Measurements from ENCODE around the gene BABAM2.

The BABAM2 gene

GRCh38 chr2:28277466-28277865, 386.9 kb downstream of the BABAM2 start:
- DNase-seq (ENCODE audit: low read depth in 2 of 2) = no peak

GRCh38 chr2:28279371-28279770, 388.8 kb downstream of the BABAM2 start:
- no peak for DNase-seq (ENCODE audit: low read depth in 2 of 2)

GRCh38 chr2:28280619-28281018, 390.1 kb downstream of the BABAM2 start:
- no peak for DNase-seq (ENCODE audit: low read depth in 2 of 2)

GRCh38 chr2:28281739-28282138, 391.2 kb downstream of the BABAM2 start:
- no peak for DNase-seq (ENCODE audit: low read depth in 2 of 2)

DNA sequence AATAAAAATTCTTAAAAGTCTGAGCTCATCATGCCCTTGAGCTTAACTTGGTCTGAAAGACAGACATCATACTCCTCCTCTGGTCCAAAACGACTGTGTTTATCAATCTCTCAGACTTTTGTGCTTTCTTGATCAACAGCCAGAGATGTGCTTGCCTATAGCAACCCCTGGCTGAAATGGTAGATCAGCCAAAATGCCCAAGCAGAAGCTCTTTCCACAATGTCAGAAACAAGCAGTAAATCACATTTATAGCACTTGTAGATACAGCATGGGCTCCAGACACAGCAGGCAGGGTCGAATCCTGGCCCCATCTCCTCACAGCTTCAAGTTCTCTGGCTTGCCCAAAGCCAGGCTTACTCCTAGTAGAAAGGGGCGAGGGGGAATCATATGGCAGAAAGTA, 391.7 kb downstream of the BABAM2 start:
- no peak for DNase-seq (ENCODE audit: low read depth in 2 of 2)

GRCh38 chr2:28282861-28283646, 392.5 kb downstream of the BABAM2 start:
- no peak for DNase-seq (ENCODE audit: low read depth in 2 of 2)

GRCh38 chr2:28283861-28284260, 393.3 kb downstream of the BABAM2 start:
- DNase-seq (ENCODE audit: low read depth in 2 of 2) = no peak

- no peak for DNase-seq (ENCODE audit: low read depth in 2 of 2)
Measured at GRCh38 chr2:28286678-28287077, 396.1 kb downstream of the BABAM2 start.

- DNase-seq (ENCODE audit: low read depth in 2 of 2) = no peak
Measured at GRCh38 chr2:28287256-28287915, 396.9 kb downstream of the BABAM2 start.

GRCh38 chr2:28288620-28289019, 398.1 kb downstream of the BABAM2 start:
- no peak for DNase-seq (ENCODE audit: low read depth in 2 of 2)

- no peak for DNase-seq (ENCODE audit: low read depth in 2 of 2)
Measured at GRCh38 chr2:28291811-28292440, 401.4 kb downstream of the BABAM2 start.

- DNase-seq (ENCODE audit: low read depth in 2 of 2) = no peak
Measured at GRCh38 chr2:28292491-28292890, 402.0 kb downstream of the BABAM2 start.

DNA sequence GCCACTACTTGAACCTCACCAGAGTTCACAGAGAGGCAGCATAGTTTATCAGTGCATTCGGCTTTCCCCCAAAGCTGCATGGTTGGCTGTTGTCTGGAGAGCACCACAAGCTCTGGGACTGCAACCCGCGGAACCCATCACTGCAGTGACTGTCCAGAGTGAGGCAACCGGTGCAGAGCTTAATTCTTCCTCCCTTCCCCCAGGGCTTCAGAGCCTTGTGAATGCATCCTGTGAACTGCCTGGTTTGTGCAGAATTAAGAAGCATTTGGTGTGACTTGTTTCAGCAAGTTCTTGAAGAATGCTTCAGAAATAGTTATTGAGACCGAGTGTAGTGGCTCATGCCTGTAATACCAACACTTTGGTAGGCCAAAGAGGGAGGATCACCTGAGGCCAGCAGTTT, 402.9 kb downstream of the BABAM2 start:
- DNase-seq (ENCODE audit: low read depth in 2 of 2) = no peak

GRCh38 chr2:28294451-28294850, 403.9 kb downstream of the BABAM2 start:
- DNase-seq (ENCODE audit: low read depth in 2 of 2) = no peak

DNA sequence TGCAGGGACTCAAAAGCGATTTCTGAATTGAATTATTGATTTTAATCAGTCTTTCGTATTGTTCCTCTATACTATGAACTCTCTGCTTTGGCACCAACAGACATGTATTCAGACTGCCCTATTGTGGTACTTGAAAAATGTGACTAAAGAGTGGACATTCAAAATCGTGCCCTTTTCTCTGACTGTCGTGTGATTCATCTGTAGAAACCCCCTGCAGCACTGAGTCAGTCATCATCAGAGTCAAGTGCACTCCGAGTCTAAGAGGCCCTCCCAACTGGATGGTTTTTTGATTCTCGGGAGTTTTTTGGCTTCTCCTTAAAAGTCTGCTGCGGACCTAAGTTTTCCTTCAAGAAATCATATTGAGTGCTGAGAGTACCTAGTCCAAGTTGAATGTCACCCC, 405.7 kb downstream of the BABAM2 start:
- no peak for DNase-seq (ENCODE audit: low read depth in 2 of 2)

DNA sequence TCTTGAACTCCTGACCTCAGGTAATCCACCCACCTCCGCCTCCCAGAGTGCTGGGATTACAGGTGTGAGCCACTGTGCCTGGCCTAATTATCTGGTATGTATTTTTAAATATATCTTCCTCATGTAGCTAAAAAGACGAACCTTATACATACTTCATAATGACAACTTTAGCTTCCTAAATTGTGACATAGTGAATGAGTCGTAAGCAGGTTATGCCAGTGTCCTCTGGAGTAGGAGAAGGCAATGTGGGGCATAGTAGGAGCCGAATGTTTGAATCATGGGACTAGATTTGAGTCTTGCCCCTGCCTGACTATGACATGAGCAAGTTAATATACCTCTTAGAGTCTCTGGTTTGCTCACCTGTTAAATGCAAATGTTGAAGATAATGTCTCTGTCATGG, 406.4 kb downstream of the BABAM2 start:
- no peak for DNase-seq (ENCODE audit: low read depth in 2 of 2)

- DNase-seq (ENCODE audit: low read depth in 2 of 2) = no peak
Measured at GRCh38 chr2:28297531-28297930, 407.0 kb downstream of the BABAM2 start.

GRCh38 chr2:28298406-28298805, 407.9 kb downstream of the BABAM2 start:
- no peak for DNase-seq (ENCODE audit: low read depth in 2 of 2)

DNA sequence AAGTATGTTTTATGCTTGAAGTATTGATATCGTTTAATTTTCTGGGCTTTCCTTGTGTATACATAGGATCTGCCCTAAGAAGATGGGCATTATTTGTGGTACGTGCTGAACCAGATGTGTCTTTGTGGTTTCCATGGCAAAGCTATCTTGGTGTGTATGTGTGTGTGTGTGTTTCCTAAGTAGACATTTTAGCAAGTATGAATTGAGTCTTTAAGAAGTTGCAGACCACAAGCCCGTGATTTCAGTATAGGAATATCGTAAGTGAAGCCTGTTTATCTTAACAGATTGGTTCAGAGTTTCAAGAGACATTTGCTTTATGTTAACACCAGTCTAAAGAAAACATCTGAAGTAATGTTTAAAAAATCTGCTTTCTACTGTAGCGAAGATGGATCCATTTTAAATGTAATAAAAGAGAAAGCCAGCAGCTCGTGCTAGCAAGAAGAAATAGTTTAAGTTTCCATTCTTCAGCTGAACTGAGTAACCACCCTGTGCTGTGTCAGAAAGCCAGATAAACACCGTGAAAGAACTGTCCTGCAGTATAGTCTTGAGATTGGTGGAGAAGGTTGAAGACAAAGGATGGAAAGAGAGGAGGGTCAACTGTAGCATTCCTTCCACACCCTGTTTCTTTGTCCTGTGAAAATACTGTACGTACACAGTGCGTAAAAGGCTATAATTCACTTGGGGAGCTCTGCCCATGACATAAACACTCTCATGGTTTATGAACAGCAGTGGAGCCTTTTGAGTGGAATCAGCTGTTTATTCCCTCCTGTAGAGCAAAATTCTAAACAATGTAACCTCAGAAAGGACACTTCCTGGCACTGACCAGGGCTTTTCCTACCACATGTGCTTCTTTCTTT, 410.2 kb downstream of the BABAM2 start:
- DNase-seq (ENCODE audit: low read depth in 2 of 2) = no peak

DNA sequence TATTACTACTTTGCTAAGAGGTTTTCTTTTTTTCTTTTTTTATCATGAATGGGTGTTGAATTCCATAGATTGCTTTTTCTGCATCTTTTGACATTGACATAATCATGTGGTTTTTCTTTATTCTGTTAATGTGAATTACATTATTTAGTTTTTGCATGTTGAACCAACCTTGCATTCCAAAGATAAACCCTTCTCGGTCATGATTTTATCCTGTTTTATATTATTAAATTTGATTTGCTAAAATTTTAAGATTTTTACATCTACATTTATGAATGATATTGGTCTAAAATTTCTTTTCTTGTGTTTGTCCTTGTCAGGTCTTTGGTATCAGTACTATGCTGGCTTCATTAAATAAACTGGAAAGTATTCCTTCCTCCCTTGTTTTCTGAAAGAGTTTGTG, 414.7 kb downstream of the BABAM2 start:
- DNase-seq (ENCODE audit: low read depth in 2 of 2) = no peak

DNA sequence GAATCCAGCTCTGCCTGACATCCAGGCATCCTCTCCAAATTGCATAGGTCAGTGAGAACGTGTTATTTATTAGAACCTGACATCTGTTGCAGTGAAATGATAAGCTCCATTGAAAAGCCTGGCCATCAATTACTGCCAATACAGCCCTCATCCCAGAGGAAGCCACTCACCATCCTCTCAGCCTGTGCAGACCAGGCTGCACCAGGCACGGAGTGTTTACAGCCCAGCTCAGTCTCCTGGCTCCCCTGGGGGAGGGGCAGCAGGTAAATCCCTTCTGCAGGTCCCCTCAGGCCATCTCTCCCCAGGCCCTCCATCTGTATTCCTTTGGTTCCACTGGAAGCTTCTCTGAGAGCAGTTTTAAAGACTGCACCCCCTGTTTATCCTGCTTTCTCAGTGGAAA, 419.6 kb downstream of the BABAM2 start:
- DNase-seq (ENCODE audit: low read depth in 2 of 2) = no peak

GRCh38 chr2:28311660-28312249, 421.2 kb downstream of the BABAM2 start:
- no peak for DNase-seq (ENCODE audit: low read depth in 2 of 2)
